Thoracic aorta (tissue), 2 donors: ENCODE measurements around the gene DPP6. TPM values are rescaled to one million over a fixed set of nuclear protein-coding genes. Genes with fewer than 3 reads are reported as not detected.
"Not testable (repeated sequence)": the region's sequence is repeated elsewhere in the genome, so short reads cannot be mapped to it uniquely, and the experiment has no call there.

Source experiments
- ATAC-seq: fragments of 150-250 bp; one replicate; pipeline ENCODE4 v1.8.0; 2017; ENCODE audit warnings: low read depth; ENCODE audit not compliant: insufficient number of reproducible peaks, low FRiP score
- DNase-seq: peaks from one replicate; pipeline ENCODE4 v3.0.0-alpha.2; 2020; ENCODE audit warnings: low spot score
- H3K27ac ChIP-seq, 2 donors: fragments of 200-600 bp; sonication (generic); 1 replicate in 1 of 2; 2 replicates in 1 of 2; pipeline ENCODE4 v1.5.1; 2016; ENCODE audit warnings: mild to moderate bottlenecking in 2 of 2, moderate library complexity in 2 of 2
- H3K27me3 ChIP-seq: fragments of 200-600 bp; sonication (generic); replicated peaks from 2 replicates; pipeline ENCODE4 v1.6.0; 2016; ENCODE audit warnings: mild to moderate bottlenecking; ENCODE audit not compliant: insufficient read depth
- H3K36me3 ChIP-seq: fragments of 200-600 bp; sonication (generic); one replicate; pipeline ENCODE4 v1.5.1; 2016
- H3K4me1 ChIP-seq, 2 donors: fragments of 200-600 bp; sonication (generic); 1 replicate in 1 of 2; 2 replicates in 1 of 2; pipeline versions ENCODE4 v1.5.1 to v1.6.0; 2016; ENCODE audit warnings: low read depth in 2 of 2, mild to moderate bottlenecking in 1 of 2; ENCODE audit not compliant: control insufficient read depth in 1 of 2
- H3K4me3 ChIP-seq: fragments of 200-600 bp; sonication (generic); 2 replicates; pipeline ENCODE4 v1.5.1; 2016; ENCODE audit warnings: mild to moderate bottlenecking
- H3K9me3 ChIP-seq: fragments of 200-600 bp; sonication (generic); 2 replicates; pipeline ENCODE4 v1.5.1; 2016
- total RNA-seq, 2 donors: library from RNA; depleted of rRNA; stranded (reverse); fragments of >200 nt; gene quantifications; one replicate each; pipeline versions ENCODE4 v1.1.0 to v1.2.3, GENCODE V29; 2016

The DPP6 gene
- total RNA-seq, 2 donors from 2014 or later, result not detected

GRCh38 chr7:154092093-154092492, 39.9 kb downstream of the DPP6 start:
- H3K27me3 ChIP-seq, H3K9me3 ChIP-seq, DNase-seq, H3K4me1 ChIP-seq, H3K36me3 ChIP-seq, H3K4me3 ChIP-seq, H3K27ac ChIP-seq, ATAC-seq: not testable (repeated sequence)

- not testable (repeated sequence) for DNase-seq, H3K36me3 ChIP-seq, H3K27ac ChIP-seq, ATAC-seq, H3K4me3 ChIP-seq, H3K4me1 ChIP-seq, H3K27me3 ChIP-seq, H3K9me3 ChIP-seq
Measured at GRCh38 chr7:154095201-154095600, 43.0 kb downstream of the DPP6 start.

- H3K27me3 ChIP-seq, DNase-seq, H3K27ac ChIP-seq, H3K36me3 ChIP-seq, H3K9me3 ChIP-seq, ATAC-seq, H3K4me3 ChIP-seq, H3K4me1 ChIP-seq: not testable (repeated sequence)
Measured at GRCh38 chr7:154105063-154105462, 52.9 kb downstream of the DPP6 start.

- not testable (repeated sequence) for H3K9me3 ChIP-seq, H3K4me3 ChIP-seq, DNase-seq, H3K4me1 ChIP-seq, H3K36me3 ChIP-seq, ATAC-seq, H3K27ac ChIP-seq, H3K27me3 ChIP-seq
Measured at GRCh38 chr7:154109615-154110014, 57.4 kb downstream of the DPP6 start.

- ATAC-seq, H3K36me3 ChIP-seq, DNase-seq, H3K27ac ChIP-seq, H3K9me3 ChIP-seq, H3K27me3 ChIP-seq, H3K4me3 ChIP-seq, H3K4me1 ChIP-seq: not testable (repeated sequence)
Measured at GRCh38 chr7:154113732-154114351, 61.6 kb downstream of the DPP6 start.

- H3K4me1 ChIP-seq, H3K9me3 ChIP-seq, ATAC-seq, H3K27ac ChIP-seq, H3K27me3 ChIP-seq, H3K36me3 ChIP-seq, DNase-seq, H3K4me3 ChIP-seq: not testable (repeated sequence)
Measured at GRCh38 chr7:154117411-154118390, 65.5 kb downstream of the DPP6 start.

GRCh38 chr7:154120825-154121224, 68.6 kb downstream of the DPP6 start:
- DNase-seq, H3K36me3 ChIP-seq, H3K9me3 ChIP-seq, H3K4me1 ChIP-seq, H3K4me3 ChIP-seq, H3K27me3 ChIP-seq, H3K27ac ChIP-seq, ATAC-seq: not testable (repeated sequence)

GRCh38 chr7:154122720-154123119, 70.5 kb downstream of the DPP6 start:
- ATAC-seq, H3K27me3 ChIP-seq, H3K9me3 ChIP-seq, DNase-seq, H3K4me1 ChIP-seq, H3K36me3 ChIP-seq, H3K27ac ChIP-seq, H3K4me3 ChIP-seq: not testable (repeated sequence)

- not testable (repeated sequence) for DNase-seq, H3K27ac ChIP-seq, H3K4me1 ChIP-seq, ATAC-seq, H3K36me3 ChIP-seq, H3K4me3 ChIP-seq, H3K27me3 ChIP-seq, H3K9me3 ChIP-seq
Measured at GRCh38 chr7:154123397-154123796, 71.2 kb downstream of the DPP6 start.

- not testable (repeated sequence) for ATAC-seq, H3K9me3 ChIP-seq, H3K4me3 ChIP-seq, H3K36me3 ChIP-seq, H3K4me1 ChIP-seq, DNase-seq, H3K27me3 ChIP-seq, H3K27ac ChIP-seq
Measured at GRCh38 chr7:154129142-154129541, 76.9 kb downstream of the DPP6 start.

GRCh38 chr7:154132617-154133016, 80.4 kb downstream of the DPP6 start:
- H3K27me3 ChIP-seq, DNase-seq, H3K4me3 ChIP-seq, H3K27ac ChIP-seq, H3K9me3 ChIP-seq, H3K36me3 ChIP-seq, ATAC-seq, H3K4me1 ChIP-seq: not testable (repeated sequence)

GRCh38 chr7:154133703-154134277, 81.6 kb downstream of the DPP6 start:
- ATAC-seq, H3K4me3 ChIP-seq, DNase-seq, H3K9me3 ChIP-seq, H3K27me3 ChIP-seq, H3K36me3 ChIP-seq, H3K4me1 ChIP-seq, H3K27ac ChIP-seq: not testable (repeated sequence)
